HCT116 (cell line): ENCODE measurements around the gene ADGRL3. TPM values are rescaled to one million over a fixed set of nuclear protein-coding genes. Genes with fewer than 3 reads are reported as not detected.

Experiments
- ATAC-seq: fragments of 200-7000 bp; cut with Tn5 transposase; 2 replicates; pipeline ENCODE4 v1.9.1; 2020; ENCODE audit warnings: mild to moderate bottlenecking, moderate library complexity
- BruUV-seq: library from RNA; stranded (reverse); fragments of 400-500 nt; replicated peaks from 2 replicates; lab custom pipeline; 2021; lab: Mats Ljungman, UMichigan
- CTCF ChIA-PET: fragments of 300-600 bp; sonication (Branson Sonifier 250); formaldehyde crosslinking; loops from one replicate; lab custom pipeline; 2021; ENCODE audit warnings: antibody characterized with exemption; lab: Charles Lee
- POLR2A ChIA-PET: fragments of 300-600, 350-600 bp; sonication (Branson Sonifier 250); formaldehyde crosslinking; loops from one replicate; lab custom pipeline; 2021; ENCODE audit warnings: antibody characterized with exemption; lab: Charles Lee
- RAD21 ChIA-PET, 2 experiments: fragments of 300-600 bp; sonication (Branson Sonifier 250); formaldehyde crosslinking; loops; one replicate each; lab custom pipeline; 2023; ENCODE audit warnings: low total read pairs in 2 of 2; ENCODE audit not compliant: uncharacterized antibody in 2 of 2, unreplicated experiment in 2 of 2, low non-redundant PET in 1 of 2; lab: Charles Lee
- DNase-seq: peaks from one replicate; pipeline ENCODE4 v3.0.0-alpha.2; 2010; ENCODE audit warnings: low read depth, low spot score
- H2AFZ ChIP-seq: fragments of 200-600 bp; shearing (Covaris generic), sonication (generic); 2 replicates; pipeline ENCODE4 v1.6.1; 2017; ENCODE audit warnings: low read depth, mixed run types, mixed read lengths, antibody characterized with exemption, low read length; ENCODE audit not compliant: poor library complexity, severe bottlenecking
- H3K27ac ChIP-seq: 2 replicates; pipeline ENCODE4 v1.5.1; 2012; ENCODE audit warnings: low read depth, low read length
- H3K27me3 ChIP-seq: fragments of 200-600 bp; sonication (generic); 2 replicates; pipeline ENCODE4 v1.6.1; 2016; ENCODE audit warnings: mixed run types, low read length, mixed read lengths; ENCODE audit not compliant: insufficient read depth
- H3K36me3 ChIP-seq, 2 experiments: fragments of 200-500 bp in 1 of 2; fragments of 200-600 bp in 1 of 2; sonication (Bioruptor generic) in 1 of 2; sonication (generic) in 1 of 2; 2 replicates each; pipeline versions ENCODE4 v1.5.1 to v1.6.1; 2014 to 2016; ENCODE audit warnings: low read length in 2 of 2, inconsistent platforms in 1 of 2, mixed read lengths in 1 of 2, mixed run types in 1 of 2; ENCODE audit not compliant: insufficient read depth in 2 of 2, control insufficient read depth in 1 of 2
- H3K4me1 ChIP-seq, 2 experiments: fragments of 200-600 bp in 1 of 2; sonication (generic) in 1 of 2; 2 replicates each; pipeline versions ENCODE4 v1.5.1 to v1.6.1; 2012 to 2017; ENCODE audit warnings: low read length in 2 of 2, inconsistent platforms in 1 of 2, mild to moderate bottlenecking in 1 of 2, mixed read lengths in 1 of 2, mixed run types in 1 of 2, moderate library complexity in 1 of 2; ENCODE audit not compliant: insufficient read depth in 2 of 2, control insufficient read depth in 1 of 2
- H3K4me2 ChIP-seq: fragments of 200-600 bp; sonication (generic); 2 replicates; pipeline ENCODE4 v1.6.1; 2017; ENCODE audit warnings: mixed run types, low read length, mixed read lengths
- H3K4me3 ChIP-seq, 2 experiments: fragments of 200-600 bp in 1 of 2; sonication (generic) in 1 of 2; replicated peaks in 1 of 2; 2 replicates each; pipeline ENCODE4 v1.5.1; 2011 to 2016; ENCODE audit warnings: low read length in 2 of 2, control low read depth in 1 of 2, low read depth in 1 of 2, mild to moderate bottlenecking in 1 of 2, mixed read lengths in 1 of 2, mixed run types in 1 of 2
- H3K79me2 ChIP-seq: fragments of 200-600 bp; sonication (generic); 2 replicates; pipeline ENCODE4 v1.6.1; 2017; ENCODE audit warnings: mild to moderate bottlenecking, mixed run types, low read length, moderate library complexity, mixed read lengths; ENCODE audit not compliant: insufficient read depth
- H3K9ac ChIP-seq: fragments of 200-600 bp; sonication (generic); 2 replicates; pipeline ENCODE4 v1.6.1; 2016; ENCODE audit warnings: low read length, mixed read lengths
- H3K9me2 ChIP-seq: fragments of 200-600 bp; sonication (generic), shearing (Covaris generic); 2 replicates; pipeline ENCODE4 v1.6.1; 2017; ENCODE audit warnings: mixed run types, mild to moderate bottlenecking, moderate library complexity; ENCODE audit not compliant: insufficient read depth
- H3K9me3 ChIP-seq, 2 experiments: fragments of 200-500 bp in 1 of 2; fragments of 200-600 bp in 1 of 2; sonication (Bioruptor generic) in 1 of 2; sonication (generic) in 1 of 2; 2 replicates each; pipeline ENCODE4 v1.6.1; 2014 to 2017; ENCODE audit warnings: low read length in 2 of 2, mixed read lengths in 2 of 2, inconsistent platforms in 1 of 2, low read depth in 1 of 2, mild to moderate bottlenecking in 1 of 2, mixed run types in 1 of 2, moderate library complexity in 1 of 2; ENCODE audit not compliant: control insufficient read depth in 1 of 2, insufficient read depth in 1 of 2
- H4K20me1 ChIP-seq: fragments of 200-600 bp; sonication (generic), shearing (Covaris generic); 2 replicates; pipeline ENCODE4 v1.6.1; 2017; ENCODE audit warnings: mixed run types, mild to moderate bottlenecking, moderate library complexity; ENCODE audit not compliant: insufficient read depth
- CBX3 ChIP-seq: IDR thresholded peaks from 2 replicates; pipeline ENCODE4 v1.6.1; 2012; ENCODE audit warnings: low read depth
- CEBPB ChIP-seq: IDR thresholded peaks from 2 replicates; pipeline ENCODE4 v1.6.1; 2012; ENCODE audit warnings: low read depth
- CTCF ChIP-seq, 3 experiments: fragments of 200-600 bp in 1 of 3; sonication (generic) in 1 of 3; IDR thresholded peaks in 2 of 3; conservative IDR thresholded peaks in 1 of 3; 2 replicates each; pipeline ENCODE4 v1.5.1; 2012 to 2017; ENCODE audit warnings: low read depth in 2 of 3, low read length in 2 of 3, antibody characterized with exemption in 1 of 3, borderline replicate concordance in 1 of 3, control low read depth in 1 of 3, mild to moderate bottlenecking in 1 of 3, mixed read lengths in 1 of 3, mixed run types in 1 of 3, moderate library complexity in 1 of 3; ENCODE audit not compliant: insufficient read depth in 1 of 3
- EGR1 ChIP-seq: IDR thresholded peaks from 2 replicates; pipeline ENCODE4 v1.6.1; 2012; ENCODE audit warnings: low read depth
- EZH2 ChIP-seq: fragments of 200-600 bp; sonication (generic); IDR thresholded peaks from 2 replicates; pipeline ENCODE4 v1.6.1; 2017; ENCODE audit warnings: antibody characterized with exemption, mixed run types
- EZH2phosphoT487 ChIP-seq: fragments of 200-600 bp; IDR thresholded peaks from 2 replicates; pipeline ENCODE4 v1.6.1; 2018; ENCODE audit warnings: antibody characterized with exemption, borderline replicate concordance
- FOSL1 ChIP-seq: IDR thresholded peaks from 2 replicates; pipeline ENCODE4 v1.6.1; 2012; ENCODE audit warnings: low read depth
- JUND ChIP-seq: IDR thresholded peaks from 2 replicates; pipeline ENCODE4 v1.6.1; 2012
- RAD21 ChIP-seq: IDR thresholded peaks from 2 replicates; pipeline ENCODE4 v1.6.1; 2012; ENCODE audit warnings: low read depth, mild to moderate bottlenecking
- SP1 ChIP-seq: IDR thresholded peaks from 2 replicates; pipeline ENCODE4 v1.6.1; 2012; ENCODE audit warnings: low read depth
- SRF ChIP-seq: IDR thresholded peaks from 2 replicates; pipeline ENCODE4 v1.6.1; 2012; ENCODE audit warnings: low read depth
- YY1 ChIP-seq: IDR thresholded peaks from 2 replicates; pipeline ENCODE4 v1.6.1; 2011; ENCODE audit warnings: low read length, low read depth, moderate library complexity, mild to moderate bottlenecking; ENCODE audit not compliant: insufficient replicate concordance; ENCODE audit errors: extremely low read depth
- ZNF274 ChIP-seq: fragments of 200-500 bp; sonication (Bioruptor generic); IDR thresholded peaks from 2 replicates; pipeline ENCODE4 v1.6.1; 2014; ENCODE audit warnings: mild to moderate bottlenecking, low read depth, low read length, inconsistent platforms
- intact Hi-C: fragments of 100-400 bp; cut with micrococcal nuclease; formaldehyde crosslinking; loops from 2 replicates; pipeline ENCODE4 v1.10.0; 2022
- total RNA-seq: library from RNA; stranded (reverse); gene quantifications from one replicate; pipeline ENCODE4 v1.2.1, GENCODE V29; 2021; ENCODE audit not compliant: unreplicated experiment
- TF ChIP-seq, protein P1 (sequence below): IDR thresholded peaks from 2 replicates; pipeline ENCODE4 v1.6.1; 2011; ENCODE audit warnings: mild to moderate bottlenecking, low read length, moderate library complexity; ENCODE audit not compliant: insufficient replicate concordance; ENCODE audit errors: extremely low read depth
- TF ChIP-seq, protein P2 (sequence below): IDR thresholded peaks from 2 replicates; pipeline ENCODE4 v1.6.1; 2012; ENCODE audit warnings: low read depth

Gene ADGRL3
- total RNA-seq, 1 experiment from 2014 or later, result not detected

- H3K4me3 ChIP-seq, result no peak overlapping the region
- ChIA-PET POLR2A (no interaction called here), CTCF (no interaction called here), RAD21 (no interaction called here)
- no peaks in the 10 kb centered on the region for H3K27me3 ChIP-seq
- H3K9me2 ChIP-seq, result no peaks in the 10 kb centered on the region
- no peak overlapping the region for H3K27ac ChIP-seq
- no peak overlapping the region for H3K9ac ChIP-seq
- no peaks in the 10 kb centered on the region for H4K20me1 ChIP-seq
- intact Hi-C loops, result no loop called here
- H3K9me3 ChIP-seq, result peaks cover 0 to 3% of the 10 kb centered on the region in 2 experiments; a peak in 1 of 4 replicates
- DNase-seq (no peak), ATAC-seq (no peak)
- no TSS peak for BruUV-seq
- TF ChIP-seq SRF (no peak), FOSL1 (no peak), EGR1 (no peak), CTCF (IDR thresholded peaks at IDR 0.05 in 2 of 3, conservative IDR thresholded peaks at IDR 0.05 in 1 of 3; ENCODE audit: borderline replicate concordance in 1 of 3, insufficient read depth in 1 of 3, low read depth in 2 of 3, low read length in 2 of 3) (no peak), ZNF274 (no peak), RAD21 (no peak), CBX3 (no peak), CEBPB (no peak), EZH2 (no peak), YY1 (no peak), EZH2phosphoT487 (no peak), SP1 (no peak), JUND (no peak)
- TF ChIP-seq, protein P1, sequence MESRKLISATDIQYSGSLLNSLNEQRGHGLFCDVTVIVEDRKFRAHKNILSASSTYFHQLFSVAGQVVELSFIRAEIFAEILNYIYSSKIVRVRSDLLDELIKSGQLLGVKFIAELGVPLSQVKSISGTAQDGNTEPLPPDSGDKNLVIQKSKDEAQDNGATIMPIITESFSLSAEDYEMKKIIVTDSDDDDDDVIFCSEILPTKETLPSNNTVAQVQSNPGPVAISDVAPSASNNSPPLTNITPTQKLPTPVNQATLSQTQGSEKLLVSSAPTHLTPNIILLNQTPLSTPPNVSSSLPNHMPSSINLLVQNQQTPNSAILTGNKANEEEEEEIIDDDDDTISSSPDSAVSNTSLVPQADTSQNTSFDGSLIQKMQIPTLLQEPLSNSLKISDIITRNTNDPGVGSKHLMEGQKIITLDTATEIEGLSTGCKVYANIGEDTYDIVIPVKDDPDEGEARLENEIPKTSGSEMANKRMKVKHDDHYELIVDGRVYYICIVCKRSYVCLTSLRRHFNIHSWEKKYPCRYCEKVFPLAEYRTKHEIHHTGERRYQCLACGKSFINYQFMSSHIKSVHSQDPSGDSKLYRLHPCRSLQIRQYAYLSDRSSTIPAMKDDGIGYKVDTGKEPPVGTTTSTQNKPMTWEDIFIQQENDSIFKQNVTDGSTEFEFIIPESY, result no peak
- TF ChIP-seq, protein P2, sequence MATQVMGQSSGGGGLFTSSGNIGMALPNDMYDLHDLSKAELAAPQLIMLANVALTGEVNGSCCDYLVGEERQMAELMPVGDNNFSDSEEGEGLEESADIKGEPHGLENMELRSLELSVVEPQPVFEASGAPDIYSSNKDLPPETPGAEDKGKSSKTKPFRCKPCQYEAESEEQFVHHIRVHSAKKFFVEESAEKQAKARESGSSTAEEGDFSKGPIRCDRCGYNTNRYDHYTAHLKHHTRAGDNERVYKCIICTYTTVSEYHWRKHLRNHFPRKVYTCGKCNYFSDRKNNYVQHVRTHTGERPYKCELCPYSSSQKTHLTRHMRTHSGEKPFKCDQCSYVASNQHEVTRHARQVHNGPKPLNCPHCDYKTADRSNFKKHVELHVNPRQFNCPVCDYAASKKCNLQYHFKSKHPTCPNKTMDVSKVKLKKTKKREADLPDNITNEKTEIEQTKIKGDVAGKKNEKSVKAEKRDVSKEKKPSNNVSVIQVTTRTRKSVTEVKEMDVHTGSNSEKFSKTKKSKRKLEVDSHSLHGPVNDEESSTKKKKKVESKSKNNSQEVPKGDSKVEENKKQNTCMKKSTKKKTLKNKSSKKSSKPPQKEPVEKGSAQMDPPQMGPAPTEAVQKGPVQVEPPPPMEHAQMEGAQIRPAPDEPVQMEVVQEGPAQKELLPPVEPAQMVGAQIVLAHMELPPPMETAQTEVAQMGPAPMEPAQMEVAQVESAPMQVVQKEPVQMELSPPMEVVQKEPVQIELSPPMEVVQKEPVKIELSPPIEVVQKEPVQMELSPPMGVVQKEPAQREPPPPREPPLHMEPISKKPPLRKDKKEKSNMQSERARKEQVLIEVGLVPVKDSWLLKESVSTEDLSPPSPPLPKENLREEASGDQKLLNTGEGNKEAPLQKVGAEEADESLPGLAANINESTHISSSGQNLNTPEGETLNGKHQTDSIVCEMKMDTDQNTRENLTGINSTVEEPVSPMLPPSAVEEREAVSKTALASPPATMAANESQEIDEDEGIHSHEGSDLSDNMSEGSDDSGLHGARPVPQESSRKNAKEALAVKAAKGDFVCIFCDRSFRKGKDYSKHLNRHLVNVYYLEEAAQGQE, result no peak
- H3K79me2 ChIP-seq, result no peaks in the 10 kb centered on the region
- H3K4me2 ChIP-seq, result no peak overlapping the region
- H2AFZ ChIP-seq, result no peak overlapping the region
- H3K36me3 ChIP-seq, result no peaks in the 10 kb centered on the region
- H3K4me1 ChIP-seq, result no peaks in the 10 kb centered on the region
Observed at GRCh38 chr4:61762722-61763627, 562.8 kb downstream of the ADGRL3 start.
